ENCODE results near the gene LPCAT1. TPM values are rescaled to one million over a fixed set of nuclear protein-coding genes. Genes with fewer than 3 reads are reported as not detected.

The LPCAT1 gene
- total and polyA plus RNA-seq, 5 donors from 2014 or later: 21.4 to 34.7 (median 25.6) TPM

DNA sequence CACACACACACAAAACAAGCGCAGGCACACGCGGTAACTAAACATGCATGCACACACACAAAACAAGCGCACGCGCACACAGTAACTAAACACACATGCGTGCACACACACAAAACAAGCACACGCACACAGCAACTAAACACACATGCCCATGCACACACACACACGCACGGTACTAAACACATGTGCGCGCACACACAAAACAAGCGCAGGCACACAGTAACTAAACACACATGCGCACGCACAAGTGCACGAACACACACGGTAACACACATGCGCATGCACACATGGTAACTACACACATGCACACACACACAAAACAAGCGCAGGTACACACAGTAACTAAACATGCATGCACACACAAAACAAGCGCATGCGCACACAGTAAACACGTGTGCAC, 58.6 kb downstream of the LPCAT1 start:
- no peak for DNase-seq
- no peaks in the 10 kb centered on the region for H3K27me3 Mint-ChIP-seq
- peaks cover 30% of the 10 kb centered on the region for H3K36me3 ChIP-seq (ENCODE audit: control insufficient read depth, insufficient read depth, low read length)

DNA sequence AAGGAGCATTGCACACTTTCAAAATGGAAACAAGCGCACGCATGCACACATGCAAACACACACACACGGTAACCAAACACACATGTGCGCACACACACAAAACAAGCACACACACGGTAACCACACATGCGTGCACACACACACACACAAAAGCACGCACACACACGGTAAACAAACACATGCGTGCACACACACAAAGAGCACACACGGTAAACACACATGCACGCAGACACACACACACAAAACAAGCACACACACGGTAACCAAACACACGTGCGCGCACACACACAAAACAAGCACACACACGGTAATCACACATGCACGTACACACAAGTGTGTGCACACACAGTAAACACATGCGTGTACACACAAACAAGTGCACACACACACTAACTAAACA, 59.2 kb downstream of the LPCAT1 start:
- Mint-ChIP-seq H3K4me1 (no peaks in the 10 kb centered on the region), H3K27ac (no peak overlapping the region), H3K4me3 (no peak overlapping the region), H3K27me3 (no peaks in the 10 kb centered on the region), H3K36me3 (peaks cover 18% of the 10 kb centered on the region), H3K9me3 (peaks cover 0 to 3% (median 0%) of the 10 kb centered on the region in 7 donors)
- H3K4me1 ChIP-seq (ENCODE audit: control insufficient read depth, insufficient read depth, low read length, poor library complexity, severe bottlenecking): no peaks in the 10 kb centered on the region
- H3K27me3 ChIP-seq (ENCODE audit: control insufficient read depth, insufficient read depth, low read length): no peaks in the 10 kb centered on the region
- ATAC-seq (ENCODE audit: low read depth in 2 of 2): no peak
- no peaks in the 10 kb centered on the region for H3K9me3 ChIP-seq (ENCODE audit: control insufficient read depth in 2 of 2, low read length in 2 of 2)
- no peak overlapping the region for H3K27ac ChIP-seq (ENCODE audit: insufficient read depth, low read length, poor library complexity, severe bottlenecking)
- DNase-seq: no peak
- peaks cover 30% of the 10 kb centered on the region for H3K36me3 ChIP-seq (ENCODE audit: control insufficient read depth, insufficient read depth, low read length)
- H3K4me3 ChIP-seq (ENCODE audit: low read depth, low read length): no peak overlapping the region

More for the DNA sequence above, 58.6 kb downstream of the LPCAT1 start:
- Histone ChIP-seq H3K4me1 (ENCODE audit: control insufficient read depth, insufficient read depth, low read length, poor library complexity, severe bottlenecking) (no peaks in the 10 kb centered on the region), H3K4me3 (ENCODE audit: low read depth, low read length) (no peak overlapping the region), H3K27me3 (ENCODE audit: control insufficient read depth, insufficient read depth, low read length) (no peaks in the 10 kb centered on the region), H3K9me3 (ENCODE audit: control insufficient read depth in 2 of 2, low read length in 2 of 2) (no peaks in the 10 kb centered on the region), H3K27ac (ENCODE audit: insufficient read depth, low read length, poor library complexity, severe bottlenecking) (no peak overlapping the region)
- H3K4me1 Mint-ChIP-seq: no peaks in the 10 kb centered on the region
- no peak for ATAC-seq (ENCODE audit: low read depth in 2 of 2)
- no peak overlapping the region for H3K27ac Mint-ChIP-seq
- no peak overlapping the region for H3K4me3 Mint-ChIP-seq
- peaks cover 18% of the 10 kb centered on the region for H3K36me3 Mint-ChIP-seq
- H3K9me3 Mint-ChIP-seq: peaks cover 0 to 3% (median 0%) of the 10 kb centered on the region in 7 donors

DNA sequence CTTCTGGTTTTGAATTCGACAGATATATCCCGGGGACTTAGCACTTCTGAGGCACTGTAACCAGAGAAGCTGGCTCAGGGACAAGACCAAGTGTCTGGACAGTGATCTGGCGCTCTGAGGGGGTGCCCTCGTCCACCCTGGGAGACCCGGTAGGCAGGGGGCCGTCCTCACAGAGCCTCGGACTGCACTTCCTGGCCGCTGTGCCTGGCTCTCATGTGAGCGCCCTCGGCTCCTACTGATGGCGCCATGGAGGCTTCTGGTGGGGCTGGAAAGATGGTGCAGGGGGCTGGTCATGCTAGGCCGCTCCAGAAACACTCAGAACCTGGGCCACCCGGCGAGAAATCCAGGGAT, 59.7 kb downstream of the LPCAT1 start:
- H3K4me1 Mint-ChIP-seq: no peaks in the 10 kb centered on the region
- peaks cover 18% of the 10 kb centered on the region for H3K36me3 Mint-ChIP-seq
- no peak for DNase-seq
- H3K27ac Mint-ChIP-seq: no peak overlapping the region
- H3K4me1 ChIP-seq (ENCODE audit: control insufficient read depth, insufficient read depth, low read length, poor library complexity, severe bottlenecking): no peaks in the 10 kb centered on the region
- ATAC-seq (ENCODE audit: low read depth in 2 of 2): no peak
- no peaks in the 10 kb centered on the region for H3K27me3 Mint-ChIP-seq
- H3K4me3 Mint-ChIP-seq: no peak overlapping the region
- no peaks in the 10 kb centered on the region for H3K27me3 ChIP-seq (ENCODE audit: control insufficient read depth, insufficient read depth, low read length)
- no peaks in the 10 kb centered on the region for H3K9me3 ChIP-seq (ENCODE audit: control insufficient read depth in 2 of 2, low read length in 2 of 2)
- H3K36me3 ChIP-seq (ENCODE audit: control insufficient read depth, insufficient read depth, low read length): peaks cover 30% of the 10 kb centered on the region
- H3K27ac ChIP-seq (ENCODE audit: insufficient read depth, low read length, poor library complexity, severe bottlenecking): no peak overlapping the region
- H3K4me3 ChIP-seq (ENCODE audit: low read depth, low read length): no peak overlapping the region
- peaks cover 0 to 3% (median 0%) of the 10 kb centered on the region in 7 donors for H3K9me3 Mint-ChIP-seq

DNA sequence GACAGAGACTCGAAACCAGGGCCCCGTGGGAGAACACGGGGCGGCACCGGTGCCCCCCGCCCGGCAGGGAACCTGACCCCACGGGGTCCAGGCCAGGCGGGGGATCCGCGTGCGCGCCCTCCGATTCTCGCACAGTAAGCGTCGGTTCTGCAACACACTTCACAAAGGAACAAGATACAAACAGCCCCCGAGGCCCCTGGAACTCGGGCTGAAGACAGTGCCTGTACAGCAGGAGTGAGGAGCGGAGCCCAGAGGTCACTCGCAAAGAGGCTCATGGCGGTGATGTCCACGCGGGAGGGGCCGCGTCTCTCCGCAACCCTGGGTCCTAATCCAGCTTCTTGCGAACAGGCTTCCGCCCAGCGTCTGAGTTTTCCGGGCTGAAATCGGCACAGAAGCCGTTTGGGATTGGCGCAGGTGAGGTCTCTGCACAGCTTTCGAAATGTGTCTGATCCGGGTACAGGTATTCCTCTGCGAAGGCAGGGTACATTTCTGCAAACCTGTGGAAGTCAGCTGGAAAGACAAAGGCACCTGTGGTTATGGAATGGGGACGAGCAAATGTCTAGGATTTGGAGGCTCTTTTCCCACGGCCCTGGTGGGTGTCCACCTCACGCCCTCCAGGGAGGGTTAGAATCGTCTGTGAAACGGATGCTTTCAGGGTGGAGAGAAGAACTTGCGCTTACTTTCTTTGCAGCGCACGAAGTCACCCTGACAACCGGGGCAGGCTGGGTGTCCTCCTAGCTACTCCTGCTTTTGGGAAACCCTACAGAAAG, 60.2 kb downstream of the LPCAT1 start:
- Mint-ChIP-seq H3K4me1 (peaks cover 0 to under 1% (median 0%) of the 10 kb centered on the region in 4 donors), H3K27ac (no peak overlapping the region), H3K9me3 (peaks cover 0 to 3% (median 0%) of the 10 kb centered on the region in 7 donors), H3K4me3 (no peak overlapping the region), H3K36me3 (peaks cover 18% of the 10 kb centered on the region), H3K27me3 (no peaks in the 10 kb centered on the region)
- ATAC-seq (ENCODE audit: low read depth in 2 of 2) (no peak), DNase-seq (no peak)
- no peaks in the 10 kb centered on the region for H3K4me1 ChIP-seq (ENCODE audit: control insufficient read depth, insufficient read depth, low read length, poor library complexity, severe bottlenecking)
- H3K9me3 ChIP-seq (ENCODE audit: control insufficient read depth in 2 of 2, low read length in 2 of 2): no peaks in the 10 kb centered on the region
- peaks cover 30% of the 10 kb centered on the region for H3K36me3 ChIP-seq (ENCODE audit: control insufficient read depth, insufficient read depth, low read length)
- no peaks in the 10 kb centered on the region for H3K27me3 ChIP-seq (ENCODE audit: control insufficient read depth, insufficient read depth, low read length)
- H3K27ac ChIP-seq (ENCODE audit: insufficient read depth, low read length, poor library complexity, severe bottlenecking): no peak overlapping the region
- no peak overlapping the region for H3K4me3 ChIP-seq (ENCODE audit: low read depth, low read length)

DNA sequence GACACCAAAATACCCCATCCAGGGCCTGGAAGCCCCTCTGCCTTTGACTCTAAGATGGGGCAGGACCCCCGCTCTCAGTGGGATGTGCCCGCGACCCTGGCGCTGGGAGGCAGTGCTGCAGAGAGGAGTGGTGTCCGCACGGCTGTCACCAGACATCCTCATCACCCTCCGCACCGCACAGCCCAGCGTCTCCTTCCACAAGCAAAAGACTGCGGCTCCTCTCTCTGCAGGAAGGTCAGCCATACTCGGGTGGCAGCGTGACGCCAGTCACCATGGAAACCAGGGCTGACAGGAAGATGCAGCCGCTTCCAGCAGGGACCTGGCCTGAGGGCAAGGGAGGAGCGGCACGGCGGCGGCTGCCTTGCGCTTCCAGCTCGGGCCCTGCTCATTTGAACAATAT, 61.4 kb downstream of the LPCAT1 start:
- Mint-ChIP-seq H3K4me1 (peaks cover 0 to 3% (median 0%) of the 10 kb centered on the region in 4 donors), H3K9me3 (peaks cover 0 to 3% (median 0%) of the 10 kb centered on the region in 7 donors), H3K4me3 (no peak overlapping the region), H3K27ac (no peak overlapping the region), H3K36me3 (peaks cover 14% of the 10 kb centered on the region), H3K27me3 (no peaks in the 10 kb centered on the region)
- H3K4me3 ChIP-seq (ENCODE audit: low read depth, low read length): no peak overlapping the region
- no peaks in the 10 kb centered on the region for H3K9me3 ChIP-seq (ENCODE audit: control insufficient read depth in 2 of 2, low read length in 2 of 2)
- H3K27me3 ChIP-seq (ENCODE audit: control insufficient read depth, insufficient read depth, low read length): no peaks in the 10 kb centered on the region
- DNase-seq (no peak), ATAC-seq (ENCODE audit: low read depth in 2 of 2) (no peak)
- H3K27ac ChIP-seq (ENCODE audit: insufficient read depth, low read length, poor library complexity, severe bottlenecking): no peak overlapping the region
- H3K4me1 ChIP-seq (ENCODE audit: control insufficient read depth, insufficient read depth, low read length, poor library complexity, severe bottlenecking): no peaks in the 10 kb centered on the region
- peaks cover 30% of the 10 kb centered on the region for H3K36me3 ChIP-seq (ENCODE audit: control insufficient read depth, insufficient read depth, low read length)

DNA sequence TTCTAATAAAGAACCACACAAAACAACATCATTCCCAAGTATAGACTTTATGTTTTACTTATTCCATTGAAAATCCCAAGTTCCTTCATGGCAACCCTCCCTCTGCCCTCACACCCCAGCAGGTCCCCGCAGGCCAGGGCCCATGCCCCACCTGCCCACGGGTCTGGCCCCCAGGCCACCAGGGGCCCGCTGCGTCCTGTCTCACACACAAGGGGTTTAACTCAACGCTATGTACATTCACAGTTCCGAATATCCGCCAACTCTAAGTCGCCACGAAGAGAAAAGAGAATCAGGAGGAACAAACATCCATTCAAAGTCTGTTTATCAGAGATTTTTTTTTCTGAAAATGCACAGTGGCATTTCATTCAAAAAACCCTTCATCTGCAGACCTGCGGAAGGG, 62.4 kb downstream of the LPCAT1 start:
- Histone ChIP-seq H3K4me1 (ENCODE audit: control insufficient read depth, insufficient read depth, low read length, poor library complexity, severe bottlenecking) (no peaks in the 10 kb centered on the region), H3K9me3 (ENCODE audit: control insufficient read depth in 2 of 2, low read length in 2 of 2) (peaks cover 4 to 7% of the 10 kb centered on the region in 2 experiments), H3K4me3 (ENCODE audit: low read depth, low read length) (no peak overlapping the region), H3K27me3 (ENCODE audit: control insufficient read depth, insufficient read depth, low read length) (no peaks in the 10 kb centered on the region), H3K27ac (ENCODE audit: insufficient read depth, low read length, poor library complexity, severe bottlenecking) (no peak overlapping the region), H3K36me3 (ENCODE audit: control insufficient read depth, insufficient read depth, low read length) (peaks cover 30% of the 10 kb centered on the region)
- ATAC-seq (ENCODE audit: low read depth in 2 of 2): no peak
- no peak for DNase-seq
- peaks cover 0 to 3% (median 0%) of the 10 kb centered on the region in 4 donors for H3K4me1 Mint-ChIP-seq
- peaks cover 0 to 8% (median 3%) of the 10 kb centered on the region in 7 donors for H3K9me3 Mint-ChIP-seq
- no peak overlapping the region for H3K4me3 Mint-ChIP-seq
- no peaks in the 10 kb centered on the region for H3K27me3 Mint-ChIP-seq
- no peak overlapping the region for H3K27ac Mint-ChIP-seq
- peaks cover 14% of the 10 kb centered on the region for H3K36me3 Mint-ChIP-seq

DNA sequence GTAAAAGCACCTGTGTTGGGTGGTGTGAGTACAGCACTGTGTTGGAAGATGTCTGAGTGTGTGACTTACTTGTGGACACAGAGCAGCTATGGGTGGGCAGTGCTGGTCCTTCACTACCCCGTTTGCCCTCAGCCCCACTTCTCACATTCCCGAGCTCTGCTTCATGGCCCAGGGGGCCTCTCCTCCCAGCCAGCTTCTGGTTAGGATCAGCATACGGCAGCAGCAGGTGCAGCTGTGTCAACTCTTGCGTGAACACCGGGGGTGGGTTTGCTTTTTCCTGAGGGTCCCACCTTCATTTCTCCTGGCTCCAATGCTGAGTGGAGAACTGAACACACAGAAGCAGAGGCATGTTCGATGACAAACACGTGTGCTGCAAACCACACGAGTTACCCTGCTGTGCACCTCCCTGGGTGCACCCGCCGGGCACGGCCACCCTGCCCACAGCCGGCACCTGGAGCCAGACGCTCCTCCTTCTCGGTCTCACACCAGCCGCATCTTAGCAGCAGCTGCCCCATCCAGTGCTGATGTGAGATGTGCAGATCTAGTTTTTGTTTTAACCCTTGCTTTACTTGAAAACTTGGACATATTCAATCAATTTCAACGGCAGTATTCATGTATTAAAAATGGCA, 63.6 kb downstream of the LPCAT1 start:
- H3K36me3 ChIP-seq (ENCODE audit: control insufficient read depth, insufficient read depth, low read length): peaks cover 30% of the 10 kb centered on the region
- DNase-seq: no peak

More for the DNA sequence above, 63.6 kb downstream of the LPCAT1 start:
- Mint-ChIP-seq H3K27ac (no peak overlapping the region), H3K27me3 (peaks cover 2% of the 10 kb centered on the region), H3K9me3 (peaks cover 0 to 8% (median 3%) of the 10 kb centered on the region in 7 donors), H3K36me3 (peaks cover 11% of the 10 kb centered on the region), H3K4me3 (no peak overlapping the region), H3K4me1 (peaks cover 0 to 3% (median 0%) of the 10 kb centered on the region in 4 donors)
- Histone ChIP-seq H3K9me3 (ENCODE audit: control insufficient read depth in 2 of 2, low read length in 2 of 2) (peaks cover 6 to 14% of the 10 kb centered on the region in 2 experiments), H3K27me3 (ENCODE audit: control insufficient read depth, insufficient read depth, low read length) (no peaks in the 10 kb centered on the region), H3K4me3 (ENCODE audit: low read depth, low read length) (no peak overlapping the region), H3K4me1 (ENCODE audit: control insufficient read depth, insufficient read depth, low read length, poor library complexity, severe bottlenecking) (no peaks in the 10 kb centered on the region), H3K27ac (ENCODE audit: insufficient read depth, low read length, poor library complexity, severe bottlenecking) (no peak overlapping the region)
- ATAC-seq (ENCODE audit: low read depth in 2 of 2): no peak
